H9 (cell line): Measurements from ENCODE around the gene SRC. TPM values are rescaled to one million over a fixed set of nuclear protein-coding genes. Genes with fewer than 3 reads are reported as not detected.

ENCODE experiments used
- DNase-seq: peaks from one replicate; pipeline ENCODE4 v3.0.0-alpha.2; 2017
- H2AFZ ChIP-seq: one replicate; pipeline ENCODE4 v1.6.1; 2013; ENCODE audit warnings: mild to moderate bottlenecking, low read length, control low read depth, moderate library complexity
- H2AK5ac ChIP-seq: 2 replicates; pipeline ENCODE4 v1.6.1; 2013; ENCODE audit warnings: low read length, control low read depth, mixed read lengths; ENCODE audit not compliant: insufficient read length
- H2BK120ac ChIP-seq: one replicate; pipeline ENCODE4 v1.6.1; 2013; ENCODE audit warnings: low read depth, mild to moderate bottlenecking, low read length, control low read depth, inconsistent platforms; ENCODE audit not compliant: poor library complexity, severe bottlenecking
- H2BK12ac ChIP-seq: 2 replicates; pipeline ENCODE4 v1.6.1; 2013; ENCODE audit warnings: low read length, control low read depth, mixed read lengths, low read depth; ENCODE audit not compliant: insufficient read length
- H2BK15ac ChIP-seq: 2 replicates; pipeline ENCODE4 v1.6.1; 2013; ENCODE audit warnings: low read depth, low read length, control low read depth
- H2BK20ac ChIP-seq: one replicate; pipeline ENCODE4 v1.6.1; 2013; ENCODE audit warnings: low read depth, mild to moderate bottlenecking, low read length, control low read depth, inconsistent platforms; ENCODE audit not compliant: poor library complexity, severe bottlenecking
- H2BK5ac ChIP-seq: 2 replicates; pipeline ENCODE4 v1.6.1; 2013; ENCODE audit warnings: low read length, control low read depth, mixed read lengths; ENCODE audit not compliant: insufficient read length
- H3K14ac ChIP-seq: 2 replicates; pipeline ENCODE4 v1.6.1; 2013; ENCODE audit warnings: low read length, control low read depth; ENCODE audit not compliant: insufficient read depth
- H3K18ac ChIP-seq: 2 replicates; pipeline ENCODE4 v1.6.1; 2013; ENCODE audit warnings: low read depth, mild to moderate bottlenecking, mixed read lengths, low read length, control low read depth; ENCODE audit not compliant: insufficient read length
- H3K23ac ChIP-seq: 2 replicates; pipeline ENCODE4 v1.6.1; 2013; ENCODE audit warnings: low read length, control low read depth, mixed read lengths, low read depth; ENCODE audit not compliant: insufficient read length
- H3K23me2 ChIP-seq: 2 replicates; pipeline ENCODE4 v1.6.1; 2013; ENCODE audit warnings: low read depth, mild to moderate bottlenecking, mixed read lengths, low read length, control low read depth; ENCODE audit not compliant: insufficient read length, poor library complexity, severe bottlenecking
- H3K27ac ChIP-seq: 2 replicates; pipeline ENCODE4 v1.5.1; 2013; ENCODE audit warnings: low read length, control low read depth, mixed read lengths, low read depth; ENCODE audit not compliant: insufficient read length
- H3K27me3 ChIP-seq: 2 replicates; pipeline ENCODE4 v1.6.1; 2013; ENCODE audit warnings: low read length, control low read depth, inconsistent platforms; ENCODE audit not compliant: insufficient read depth
- H3K4ac ChIP-seq: 2 replicates; pipeline ENCODE4 v1.6.1; 2013; ENCODE audit warnings: low read depth, mild to moderate bottlenecking, control low read depth, inconsistent platforms, low read length, moderate library complexity
- H3K4me1 ChIP-seq: 2 replicates; pipeline ENCODE4 v1.6.1; 2013; ENCODE audit warnings: low read length, control low read depth, inconsistent platforms; ENCODE audit not compliant: insufficient read depth
- H3K4me2 ChIP-seq: 2 replicates; pipeline ENCODE4 v1.6.1; 2013; ENCODE audit warnings: low read length, control low read depth, mixed read lengths; ENCODE audit not compliant: insufficient read length, insufficient read depth
- H3K56ac ChIP-seq: 2 replicates; pipeline ENCODE4 v1.6.1; 2013; ENCODE audit warnings: low read depth, mild to moderate bottlenecking, mixed read lengths, low read length, control low read depth; ENCODE audit not compliant: insufficient read length
- H3K79me1 ChIP-seq: 2 replicates; pipeline ENCODE4 v1.6.1; 2013; ENCODE audit warnings: low read depth, mild to moderate bottlenecking, moderate library complexity, low read length, control low read depth, inconsistent platforms; ENCODE audit not compliant: insufficient read depth, poor library complexity, severe bottlenecking
- H3K79me2 ChIP-seq: 2 replicates; pipeline ENCODE4 v1.6.1; 2013; ENCODE audit warnings: low read length, control low read depth, inconsistent platforms; ENCODE audit not compliant: insufficient read depth
- H3K9ac ChIP-seq: 2 replicates; pipeline ENCODE4 v1.6.1; 2013; ENCODE audit warnings: low read length, control low read depth, mixed read lengths; ENCODE audit not compliant: insufficient read length; ENCODE audit errors: extremely low read depth
- H3K9me3 ChIP-seq: one replicate; pipeline ENCODE4 v1.6.1; 2013; ENCODE audit warnings: low read depth, low read length, inconsistent platforms; ENCODE audit not compliant: control insufficient read depth
- H3T11ph ChIP-seq: one replicate; pipeline ENCODE4 v1.6.1; 2013; ENCODE audit warnings: mild to moderate bottlenecking, low read length, control low read depth, inconsistent platforms
- H4K20me1 ChIP-seq: one replicate; pipeline ENCODE4 v1.6.1; 2013; ENCODE audit not compliant: control insufficient read depth, insufficient read length, insufficient read depth
- H4K5ac ChIP-seq: 2 replicates; pipeline ENCODE4 v1.6.1; 2013; ENCODE audit warnings: low read depth, mild to moderate bottlenecking, mixed read lengths, low read length, control low read depth; ENCODE audit not compliant: insufficient read length
- H4K8ac ChIP-seq: replicated peaks from 2 replicates; pipeline ENCODE4 v1.6.1; 2013; ENCODE audit warnings: low read length, control low read depth, mixed read lengths, low read depth; ENCODE audit not compliant: insufficient read length
- H4K91ac ChIP-seq: 2 replicates; pipeline ENCODE4 v1.6.1; 2013; ENCODE audit warnings: low read depth, mild to moderate bottlenecking, moderate library complexity, mixed read lengths, low read length, control low read depth; ENCODE audit not compliant: insufficient read length
- H3K27ac Mint-ChIP-seq, 3 experiments: 2 replicates in 2 of 3; 3 replicates in 1 of 3; pipeline ENCODE4 v1.8.0; 2020 to 2021; ENCODE audit warnings: mixed read lengths in 3 of 3, mild to moderate bottlenecking in 1 of 3, moderate library complexity in 1 of 3
- H3K27me3 Mint-ChIP-seq: 2 replicates; pipeline ENCODE4 v1.8.0; 2021; ENCODE audit warnings: low read depth, mild to moderate bottlenecking, moderate library complexity, mixed read lengths
- H3K36me3 Mint-ChIP-seq, 3 experiments: 2 replicates in 2 of 3; 3 replicates in 1 of 3; pipeline ENCODE4 v1.8.0; 2020 to 2021; ENCODE audit warnings: low read depth in 3 of 3, mixed read lengths in 3 of 3; ENCODE audit not compliant: insufficient read depth in 1 of 3
- H3K4me1 Mint-ChIP-seq, 2 experiments: 2 replicates each; pipeline ENCODE4 v1.8.0; 2020; ENCODE audit warnings: mixed read lengths in 2 of 2
- H3K4me3 Mint-ChIP-seq, 2 experiments: 2 replicates in 1 of 2; 3 replicates in 1 of 2; pipeline ENCODE4 v1.8.0; 2020 to 2021; ENCODE audit warnings: mild to moderate bottlenecking in 2 of 2, mixed read lengths in 2 of 2, moderate library complexity in 1 of 2
- H3K9me3 Mint-ChIP-seq, 2 experiments: 2 replicates in 1 of 2; 3 replicates in 1 of 2; pipeline ENCODE4 v1.8.0; 2020; ENCODE audit warnings: mild to moderate bottlenecking in 2 of 2, mixed read lengths in 2 of 2, moderate library complexity in 1 of 2
- WGBS: extraction: QIAGEN DNeasy Blood & Tissue Kit; methylation state at CpG from one replicate; pipeline ENCODE4 v1.1.7; 2013; ENCODE audit warnings: missing lambda C conversion rate, low lambda C conversion rate, mixed read lengths; ENCODE audit not compliant: insufficient read length; ENCODE audit errors: extremely low coverage; 5-methylcytosine and 5-hydroxymethylcytosine counted together
- total RNA-seq: library from RNA; stranded (reverse); gene quantifications from 2 replicates; pipeline ENCODE4 v1.2.1, GENCODE V29; 2021
- TF ChIP-seq, protein P1 (sequence below): fragments of 200-600 bp; sonication (generic); conservative IDR thresholded peaks from 3 replicates; pipeline ENCODE4 v1.8.0; 2021; ENCODE audit warnings: antibody characterized with exemption, mild to moderate bottlenecking

The SRC gene
- total RNA-seq, 1 experiment from 2014 or later: 44.5 TPM

DNA sequence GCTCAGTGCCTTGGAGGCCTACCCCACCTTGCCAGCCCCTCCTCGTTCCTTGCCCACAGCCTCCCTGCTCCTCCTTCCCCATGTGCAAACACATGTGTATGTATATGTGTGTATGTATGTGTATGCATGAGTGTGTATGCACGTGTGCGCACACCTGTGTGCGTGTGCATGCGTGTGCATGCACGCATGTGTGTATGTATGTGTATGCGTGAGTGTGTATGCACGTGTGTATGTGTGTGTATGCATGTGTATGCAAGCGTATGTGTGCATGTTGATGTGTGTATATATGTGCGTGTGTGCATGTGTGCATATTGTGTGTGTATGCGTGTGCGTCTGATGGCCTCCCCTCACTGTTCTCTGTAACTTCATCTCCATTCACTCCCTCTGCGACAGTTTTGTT lies 74.7 kb downstream of the SRC start:
- H3K56ac ChIP-seq: no peak overlapping the region
- no peaks in the 10 kb centered on the region for H3K79me1 ChIP-seq
- peak overlapping the region; percentile 43 for H3K18ac ChIP-seq
- no peak for DNase-seq
- H2BK12ac ChIP-seq: no peak overlapping the region
- peak overlapping the region in 1 of 2 experiments; percentile 27; a peak in 2 of 5 replicates for H3K4me3 Mint-ChIP-seq
- H3K27me3 ChIP-seq: no peaks in the 10 kb centered on the region
- H3K4me1 Mint-ChIP-seq: peaks cover 31 to 38% of the 10 kb centered on the region in 2 experiments
- no peak overlapping the region for H3K27ac ChIP-seq
- TF ChIP-seq, protein P1, sequence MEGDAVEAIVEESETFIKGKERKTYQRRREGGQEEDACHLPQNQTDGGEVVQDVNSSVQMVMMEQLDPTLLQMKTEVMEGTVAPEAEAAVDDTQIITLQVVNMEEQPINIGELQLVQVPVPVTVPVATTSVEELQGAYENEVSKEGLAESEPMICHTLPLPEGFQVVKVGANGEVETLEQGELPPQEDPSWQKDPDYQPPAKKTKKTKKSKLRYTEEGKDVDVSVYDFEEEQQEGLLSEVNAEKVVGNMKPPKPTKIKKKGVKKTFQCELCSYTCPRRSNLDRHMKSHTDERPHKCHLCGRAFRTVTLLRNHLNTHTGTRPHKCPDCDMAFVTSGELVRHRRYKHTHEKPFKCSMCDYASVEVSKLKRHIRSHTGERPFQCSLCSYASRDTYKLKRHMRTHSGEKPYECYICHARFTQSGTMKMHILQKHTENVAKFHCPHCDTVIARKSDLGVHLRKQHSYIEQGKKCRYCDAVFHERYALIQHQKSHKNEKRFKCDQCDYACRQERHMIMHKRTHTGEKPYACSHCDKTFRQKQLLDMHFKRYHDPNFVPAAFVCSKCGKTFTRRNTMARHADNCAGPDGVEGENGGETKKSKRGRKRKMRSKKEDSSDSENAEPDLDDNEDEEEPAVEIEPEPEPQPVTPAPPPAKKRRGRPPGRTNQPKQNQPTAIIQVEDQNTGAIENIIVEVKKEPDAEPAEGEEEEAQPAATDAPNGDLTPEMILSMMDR: no peak
- no peak overlapping the region for H3T11ph ChIP-seq
- H4K91ac ChIP-seq: no peak overlapping the region
- peaks cover 5% of the 10 kb centered on the region; the same call in 1 of the 2 replicates for H3K4me1 ChIP-seq
- no CpG with 5 or more reads among the region's 13 CpGs for WGBS
- peaks cover 26% of the 10 kb centered on the region for H3K27me3 Mint-ChIP-seq
- H4K5ac ChIP-seq: no peak overlapping the region
- no peak overlapping the region for H3K9ac ChIP-seq
- H3K36me3 Mint-ChIP-seq: no peaks in the 10 kb centered on the region; a peak in 1 of 7 replicates
- H2AK5ac ChIP-seq: no peak overlapping the region
- no peaks in the 10 kb centered on the region for H3K23me2 ChIP-seq
- no peak overlapping the region for H3K4me2 ChIP-seq
- H3K23ac ChIP-seq: no peak overlapping the region
- H2AFZ ChIP-seq: no peak overlapping the region
- no peak overlapping the region for H2BK20ac ChIP-seq
- peak overlapping the region in 1 of 3 experiments; percentile 83; a peak in 2 of 7 replicates for H3K27ac Mint-ChIP-seq
- no peak overlapping the region for H3K14ac ChIP-seq
- no peak overlapping the region for H2BK15ac ChIP-seq
- H4K20me1 ChIP-seq: no peaks in the 10 kb centered on the region
- H3K9me3 ChIP-seq: no peaks in the 10 kb centered on the region
- H2BK5ac ChIP-seq: no peak overlapping the region
- H4K8ac ChIP-seq: no peak overlapping the region
- H2BK120ac ChIP-seq: no peak overlapping the region
- no peaks in the 10 kb centered on the region for H3K79me2 ChIP-seq
- no peak overlapping the region for H3K4ac ChIP-seq
- no peaks in the 10 kb centered on the region; a peak in 2 of 5 replicates for H3K9me3 Mint-ChIP-seq
